Measurements from ENCODE around the gene TOMM7.
"Not testable (repeated sequence)": the region's sequence is repeated elsewhere in the genome, so short reads cannot be mapped to it uniquely, and the experiment has no call there.

TOMM7 gene

DNA sequence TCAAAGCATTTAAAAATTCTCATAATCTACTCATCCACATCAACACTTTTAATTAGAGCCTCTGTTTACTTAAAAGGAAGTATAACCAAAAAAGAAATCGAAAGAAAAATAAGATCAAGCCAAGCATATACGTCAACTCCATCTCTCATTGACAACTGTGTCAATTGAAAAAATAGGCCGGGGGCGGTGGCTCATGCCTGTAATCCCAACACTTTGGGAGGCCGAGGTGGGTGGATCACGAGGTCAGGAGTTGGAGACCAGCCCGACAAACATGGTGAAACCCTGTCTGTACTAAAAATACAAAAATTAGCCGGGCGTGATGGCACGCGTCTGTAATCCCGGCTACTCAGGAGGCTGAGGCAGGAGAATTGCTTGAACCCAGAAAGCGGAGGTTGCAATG, 32.0 kb downstream of the TOMM7 start:
- not testable (repeated sequence) for DNase-seq (ENCODE audit: low read depth in 2 of 3, low spot score in 1 of 3)

DNA sequence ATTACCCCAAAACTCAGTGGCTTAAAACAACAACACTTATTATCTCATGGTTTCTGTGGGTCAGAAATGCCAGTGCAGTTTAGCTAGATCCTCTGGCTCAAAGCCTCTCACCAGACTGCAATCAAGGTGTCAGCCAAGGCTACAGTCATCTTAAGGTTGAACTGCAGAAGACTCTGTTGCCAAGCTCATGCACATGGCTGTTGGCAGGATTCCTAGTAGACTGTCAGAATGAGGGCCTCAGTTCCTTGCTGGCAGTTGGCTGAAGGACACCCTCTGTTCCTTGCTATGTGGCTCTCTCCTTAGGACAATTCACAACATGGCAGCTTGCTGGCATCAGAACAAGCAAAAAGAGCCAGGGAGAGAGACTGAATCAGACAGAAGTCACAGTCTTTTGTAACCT, 34.7 kb downstream of the TOMM7 start:
- no peak for DNase-seq (ENCODE audit: low read depth in 2 of 3, low spot score in 1 of 3)

DNA sequence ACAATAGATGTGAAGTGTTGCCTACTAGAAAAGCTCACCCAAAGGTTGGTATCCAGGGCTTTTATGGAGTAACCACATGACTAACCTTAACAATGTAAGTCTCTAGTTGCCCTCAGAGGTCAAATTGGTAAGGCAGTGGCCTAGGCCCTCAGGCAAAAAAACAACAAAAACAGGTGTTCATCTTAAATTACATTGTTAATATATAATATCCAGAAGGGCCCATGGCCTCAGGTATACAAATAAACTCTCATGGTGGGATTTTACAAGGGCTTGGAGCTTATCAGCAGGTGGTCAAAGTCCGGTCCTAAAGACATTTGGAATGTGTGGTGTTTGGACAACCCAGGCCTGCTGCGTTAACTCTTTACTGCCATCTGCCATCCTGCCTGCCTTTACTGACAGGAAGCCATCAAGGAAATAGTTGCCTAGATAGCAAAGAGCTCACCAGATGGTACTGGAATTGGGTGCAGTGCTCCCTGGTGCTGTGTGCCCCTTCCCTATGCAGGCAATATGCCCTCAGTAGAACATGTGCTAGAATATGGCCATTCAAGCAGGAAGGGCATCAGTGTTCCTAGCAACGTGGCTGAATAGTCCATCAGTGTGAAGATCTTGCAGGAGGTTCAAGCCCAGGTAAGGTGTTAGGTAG, 36.2 kb downstream of the TOMM7 start:
- DNase-seq (ENCODE audit: low read depth in 2 of 3, low spot score in 1 of 3), result no peak

DNA sequence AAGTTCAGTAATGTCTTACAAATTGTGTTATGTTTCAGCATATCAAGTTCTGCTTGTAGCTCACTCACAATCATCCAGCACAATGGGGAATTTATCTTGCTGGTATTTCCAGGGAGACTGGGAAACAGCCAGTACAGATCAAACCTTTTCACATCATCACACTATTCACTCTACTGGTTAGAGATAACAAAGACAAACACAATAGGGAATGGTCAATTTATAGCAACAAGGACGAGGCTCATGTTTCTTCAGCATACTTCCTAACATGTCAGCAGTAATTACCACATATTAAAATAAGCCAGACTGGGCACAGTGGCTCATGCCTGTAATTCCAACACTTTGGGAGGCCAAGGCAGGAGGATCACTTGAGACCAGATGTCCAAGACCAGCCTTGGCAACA, 38.3 kb downstream of the TOMM7 start:
- DNase-seq (ENCODE audit: low read depth in 2 of 3, low spot score in 1 of 3), result no peak

DNA sequence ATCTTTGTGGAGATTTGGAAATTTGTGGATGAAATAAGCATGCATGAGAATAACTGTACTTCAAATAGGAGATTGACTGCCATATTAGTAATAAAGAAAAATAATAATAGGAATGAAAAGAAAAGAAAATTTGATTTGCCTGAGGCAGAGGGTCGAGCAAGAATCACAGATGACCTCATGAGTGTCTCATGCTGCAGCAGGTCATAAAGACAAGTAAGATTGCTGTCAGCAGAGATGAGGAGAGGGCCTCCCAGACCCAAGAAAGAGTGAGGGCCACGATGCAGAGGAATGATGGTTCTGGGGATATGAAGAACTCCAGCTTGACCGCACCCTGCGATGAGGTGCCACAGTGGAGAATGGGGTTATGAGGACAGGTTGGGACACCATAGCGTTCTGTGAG, 39.2 kb downstream of the TOMM7 start:
- no peak for DNase-seq (ENCODE audit: low read depth in 2 of 3, low spot score in 1 of 3)

DNA sequence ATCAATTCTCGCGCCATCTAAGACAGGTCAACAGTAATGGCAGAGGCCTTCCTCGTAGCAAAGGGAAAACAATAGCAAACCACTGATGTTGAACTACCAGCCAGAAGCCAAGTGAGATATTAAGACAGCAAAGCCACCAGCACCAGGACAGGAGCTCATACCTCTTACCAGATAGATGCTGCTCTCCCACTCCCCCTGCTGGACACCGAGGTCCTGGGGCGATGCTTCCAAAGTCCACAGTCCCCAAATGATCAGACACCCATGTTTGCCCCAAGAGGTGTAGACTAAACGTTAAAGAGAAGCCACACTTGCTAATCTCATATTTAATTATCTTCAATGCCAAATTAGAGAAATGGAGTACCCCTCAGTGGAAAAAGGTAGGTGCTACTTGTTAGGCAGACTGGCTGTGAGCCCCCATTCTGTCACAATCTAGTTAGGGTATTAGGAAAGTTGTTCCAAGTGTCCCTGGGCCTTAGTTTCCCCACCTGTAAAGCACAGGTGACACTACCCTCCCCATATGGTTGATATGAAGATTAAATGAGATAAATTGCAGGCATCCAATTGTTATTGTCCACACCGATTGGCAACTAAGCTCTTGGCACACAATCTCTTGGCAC, 39.9 kb downstream of the TOMM7 start:
- peak; percentile 59 to 78 (median 70) for DNase-seq (ENCODE audit: low read depth in 2 of 3, low spot score in 1 of 3)

DNA sequence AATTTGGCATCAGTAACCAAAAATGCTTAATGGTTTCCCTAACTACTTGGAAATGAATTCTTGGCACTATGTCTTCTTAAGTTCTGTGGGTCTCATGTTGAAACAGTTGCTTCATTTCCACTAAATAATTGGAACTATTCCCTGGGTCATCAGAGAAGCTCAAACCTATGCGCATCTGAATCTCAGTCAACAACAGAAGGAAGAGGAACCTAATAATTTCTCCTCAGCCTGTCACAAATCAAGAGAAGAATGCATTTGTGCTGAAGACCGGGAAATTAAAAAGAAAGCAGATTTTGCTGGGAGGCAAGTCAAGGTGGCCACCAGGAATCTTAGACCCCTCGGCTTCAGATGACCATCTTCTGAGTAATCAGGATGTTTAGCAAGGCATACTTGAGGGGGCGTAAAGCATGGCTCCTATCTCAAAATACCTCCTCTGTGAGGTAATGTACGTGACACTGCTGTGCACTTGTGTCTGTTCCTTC, 41.4 kb downstream of the TOMM7 start:
- no peak for DNase-seq (ENCODE audit: low read depth in 2 of 3, low spot score in 1 of 3)

DNA sequence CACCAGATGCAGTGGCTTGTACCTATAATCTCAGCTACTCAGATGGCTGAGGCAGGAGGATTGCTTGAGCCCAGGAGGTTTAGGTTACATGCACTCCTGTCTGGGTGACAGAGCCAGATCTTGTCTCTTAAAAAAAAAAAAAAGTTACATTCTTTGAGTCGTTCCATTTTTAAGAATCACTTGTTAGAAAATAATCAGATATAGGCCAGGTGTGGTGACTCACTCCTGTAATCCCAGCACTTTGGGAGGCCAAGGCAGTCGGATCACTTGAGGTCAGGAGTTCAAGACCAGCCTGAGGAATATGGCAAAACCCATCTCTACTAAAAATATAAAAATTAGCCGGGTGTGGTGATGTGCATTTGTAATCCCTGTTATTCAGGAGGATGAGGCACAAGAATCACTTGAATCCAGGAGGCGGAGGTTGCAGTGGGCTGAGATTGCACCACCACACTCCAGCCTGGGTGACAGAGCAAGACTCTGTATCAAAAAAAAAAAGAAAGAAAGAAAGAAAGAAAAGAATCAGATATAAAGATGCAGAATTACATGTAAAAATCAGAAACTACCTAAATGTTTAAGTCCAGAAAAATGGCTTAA, 42.8 kb downstream of the TOMM7 start:
- DNase-seq (ENCODE audit: low read depth in 2 of 3, low spot score in 1 of 3), result not testable (repeated sequence)

DNA sequence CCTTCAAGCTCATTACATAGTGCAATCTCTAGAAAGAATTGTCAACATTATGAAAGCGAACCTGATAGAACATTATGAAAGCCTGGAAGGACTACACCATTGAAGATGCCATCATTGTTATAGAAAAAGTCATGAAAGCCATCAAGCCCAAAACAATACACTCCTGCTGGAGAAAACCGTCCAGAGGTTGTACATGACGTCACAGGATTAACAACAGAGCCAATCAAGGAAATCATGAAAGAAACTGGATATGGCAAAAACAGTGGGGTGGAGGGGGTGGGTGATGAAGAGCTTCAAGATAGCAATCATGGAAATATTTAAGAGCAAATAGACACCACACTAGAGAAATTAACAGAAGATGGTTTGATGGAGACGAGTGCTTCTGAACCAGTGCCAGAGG, 45.7 kb downstream of the TOMM7 start:
- no peak for DNase-seq (ENCODE audit: low read depth in 2 of 3, low spot score in 1 of 3)

DNA sequence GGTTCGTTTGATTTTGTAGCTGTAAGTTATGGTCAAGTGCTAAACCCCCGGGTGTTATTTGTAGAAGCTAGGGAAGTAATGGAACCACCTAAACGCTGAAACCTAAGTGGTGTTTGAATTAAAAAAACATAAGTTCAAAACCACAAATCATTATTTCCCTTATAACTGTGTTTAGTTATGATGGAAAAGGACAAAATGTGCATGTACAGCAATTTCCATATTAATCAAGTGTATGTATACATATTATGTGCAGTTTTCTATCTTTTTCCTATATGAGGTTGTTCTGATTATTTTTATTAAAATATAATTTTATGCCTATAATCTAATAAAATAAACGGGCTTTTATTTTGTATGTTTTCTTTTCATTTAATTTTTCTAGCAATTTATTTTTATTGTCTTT, 49.8 kb downstream of the TOMM7 start:
- DNase-seq (ENCODE audit: low read depth in 2 of 3, low spot score in 1 of 3), result no peak

DNA sequence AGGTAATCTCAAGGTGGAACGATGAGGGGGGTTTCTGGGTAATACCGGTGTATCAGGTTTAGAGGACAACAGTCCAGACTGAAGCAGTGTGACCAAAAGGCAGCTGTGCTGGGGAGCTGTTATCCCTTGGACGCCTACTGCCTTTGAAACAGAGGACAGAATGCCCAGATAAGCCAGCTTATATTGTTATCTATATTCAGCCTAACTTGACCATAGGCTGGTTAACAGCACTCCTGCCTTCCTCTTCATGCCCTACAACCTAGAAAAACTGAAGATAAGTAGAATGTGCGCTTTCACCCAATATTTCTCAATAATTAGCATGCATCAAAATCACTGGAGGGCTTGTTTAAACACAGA, 50.8 kb downstream of the TOMM7 start:
- no peak for DNase-seq (ENCODE audit: low read depth in 2 of 3, low spot score in 1 of 3)

DNA sequence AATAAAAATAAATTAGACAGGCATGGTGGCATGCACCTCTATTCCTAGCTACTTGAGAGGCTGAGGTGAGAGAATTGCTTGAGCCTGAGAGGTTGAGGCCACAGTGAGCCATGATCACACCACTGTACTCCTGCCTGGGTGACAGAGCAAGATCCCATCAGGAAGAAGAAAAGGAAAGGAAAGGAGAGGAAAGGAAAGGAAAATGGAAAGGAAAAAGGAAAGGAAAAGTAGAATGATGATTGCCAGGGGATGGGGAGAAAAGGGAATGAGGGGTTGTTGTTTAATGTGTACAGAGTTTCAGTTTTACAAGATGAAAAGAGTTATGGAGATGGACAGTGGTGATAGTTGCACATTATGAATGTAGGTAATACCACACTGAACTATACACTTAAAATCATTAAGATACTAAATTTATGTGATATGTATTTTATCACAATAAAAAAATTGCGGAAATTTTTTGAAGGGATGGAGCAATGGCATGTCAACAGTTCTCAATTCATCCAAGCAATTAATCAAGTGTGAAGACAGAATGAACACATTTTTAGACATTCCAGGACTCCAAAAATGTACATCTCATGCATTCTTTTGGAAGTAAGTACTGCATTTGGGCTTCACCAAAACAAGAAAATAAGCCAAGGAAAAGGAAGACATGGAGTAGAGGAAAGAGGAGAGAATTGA, 51.3 kb downstream of the TOMM7 start:
- no peak for DNase-seq (ENCODE audit: low read depth in 2 of 3, low spot score in 1 of 3)

DNA sequence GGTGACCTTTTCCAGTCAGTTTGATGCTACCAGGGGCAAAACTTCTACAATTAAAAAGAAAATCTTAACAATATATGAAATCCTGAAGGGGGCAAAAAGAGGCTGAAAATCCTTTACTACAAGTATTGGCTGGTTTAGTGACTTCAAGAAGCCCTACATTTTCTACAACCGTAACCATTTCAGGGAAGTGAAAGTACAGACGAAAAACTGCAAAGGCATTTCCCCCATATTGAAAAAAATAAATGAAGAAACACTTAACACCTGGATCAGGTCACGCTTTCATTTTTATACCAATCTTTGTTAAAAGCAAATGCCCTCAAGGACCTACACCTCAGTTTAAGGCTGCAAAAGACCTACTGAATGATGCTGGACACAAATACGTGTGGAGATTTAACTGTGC, 57.0 kb downstream of the TOMM7 start:
- no peak for DNase-seq (ENCODE audit: low read depth in 2 of 3, low spot score in 1 of 3)

All from stimulated activated CD4-positive, alpha-beta T cell treated with anti-CD3 and anti-CD28 coated beads, Interleukin-12 subunit alpha, Interleukin-12 subunit beta, amount 100 ng/mL, for 48 hours (primary cell).